Measurements from ENCODE around the gene SMYD2.

DNA sequence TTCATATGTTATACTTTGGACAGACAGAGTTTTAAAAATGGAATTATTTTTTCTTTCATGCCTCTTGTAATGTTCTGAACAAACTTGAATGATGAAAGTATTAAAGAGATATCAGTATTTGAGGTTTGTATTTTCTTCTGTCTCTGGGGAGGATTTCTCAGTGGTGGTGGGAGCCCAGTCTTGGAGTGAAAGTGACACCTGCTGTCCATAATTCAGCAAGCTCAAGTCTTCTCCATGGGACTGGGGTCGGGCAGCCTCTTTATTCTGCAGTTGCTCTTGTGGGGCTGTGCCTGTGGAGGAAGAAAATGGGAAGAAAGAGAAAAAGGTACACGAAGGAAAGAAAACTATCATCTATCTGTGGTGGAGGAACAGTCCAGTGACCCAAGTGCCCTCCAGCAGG lies 56.1 kb downstream of the SMYD2 start:
- TF ChIP-seq POLR2AphosphoS5 (IDR thresholded peaks at IDR 0.05; ENCODE audit: low read depth, low read length): no peak
- TF ChIP-seq POLR2A (IDR thresholded peaks at IDR 0.05; ENCODE audit: low read depth, low read length): no peak
